ENCODE data around the gene NCK2. TPM values are rescaled to one million over a fixed set of nuclear protein-coding genes. Genes with fewer than 3 reads are reported as not detected.

Gene NCK2
- total and polyA plus RNA-seq, 2 of the 13 experiments (the other 11 are each of a cell fraction or from before 2014, with no cell fraction given): 14.8 to 23.5 TPM

GRCh38 chr2:105932582-105932981, 187.9 kb downstream of the NCK2 start:
- ChIA-PET CTCF (ENCODE audit: low intra/inter-chr PET ratio, low total read pairs) (no interaction called here), POLR2A (no interaction called here)
- DNase-seq (ENCODE audit: low spot score): no peak
- intact Hi-C loops (cut with micrococcal nuclease; ENCODE audit: unreplicated experiment) (no loop called here), in situ Hi-C loops (cut with HindIII; ENCODE audit: extremely low pct_ligation_motif_present, low pct_unique_long_range_greater_than_20kb) (no loop called here)
- no peaks in the 10 kb centered on the region for H3K36me3 ChIP-seq (replicated peaks in 1 of 2; ENCODE audit: control insufficient read depth in 1 of 2, insufficient read depth in 2 of 2, low read length in 2 of 2)
- TF ChIP-seq HNRNPH1 (optimal IDR thresholded peaks at IDR 0.05; ENCODE audit: low read depth, low read length) (no peak), ZNF280B (CRISPR knock-in tag; IDR thresholded peaks at IDR 0.05; ENCODE audit: borderline replicate concordance) (no peak)
- no peaks in the 10 kb centered on the region for H4K20me1 ChIP-seq (ENCODE audit: insufficient read depth, low read length)
- H3K9ac ChIP-seq (ENCODE audit: insufficient read depth, low read depth, low read length): no peak overlapping the region
- H3K4me3 ChIP-seq (replicated peaks in 1 of 3; ENCODE audit: insufficient read depth in 1 of 3, low read depth in 2 of 3, low read length in 3 of 3): no peak overlapping the region
- FAIRE-seq: no peak
- H3K9me3 ChIP-seq (ENCODE audit: low read length): no peaks in the 10 kb centered on the region
- H2AFZ ChIP-seq (ENCODE audit: low read length): no peak overlapping the region
- ATAC-seq: no peak
- no peak overlapping the region for H3K27ac ChIP-seq (ENCODE audit: extremely low read length, insufficient read depth, low read length)
- BruUV-seq (replicated peaks): no TSS peak
- 77% methylated on average over 5 of the region's 5 CpGs for WGBS (ENCODE audit: low lambda C conversion rate)
- no peak overlapping the region for H3K4me2 ChIP-seq (ENCODE audit: low read depth, low read length)
- H3K27me3 ChIP-seq (ENCODE audit: control insufficient read depth in 1 of 2, insufficient read depth in 2 of 2, low read length in 2 of 2): no peaks in the 10 kb centered on the region
- H3K79me2 ChIP-seq (ENCODE audit: insufficient read depth, low read length): no peaks in the 10 kb centered on the region
- H3K4me1 ChIP-seq (ENCODE audit: insufficient read depth, low read length): peaks cover 43% of the 10 kb centered on the region

- Histone ChIP-seq H3K9me3 (ENCODE audit: low read length) (no peaks in the 10 kb centered on the region), H3K79me2 (ENCODE audit: insufficient read depth, low read length) (no peaks in the 10 kb centered on the region), H3K4me2 (ENCODE audit: low read depth, low read length) (no peak overlapping the region; the same call in 1 of the 2 replicates), H3K36me3 (replicated peaks in 1 of 2; ENCODE audit: control insufficient read depth in 1 of 2, insufficient read depth in 2 of 2, low read length in 2 of 2) (no peaks in the 10 kb centered on the region), H3K27me3 (ENCODE audit: control insufficient read depth in 1 of 2, insufficient read depth in 2 of 2, low read length in 2 of 2) (no peaks in the 10 kb centered on the region), H3K27ac (ENCODE audit: extremely low read length, insufficient read depth, low read length) (no peak overlapping the region), H3K4me3 (replicated peaks in 1 of 3; ENCODE audit: insufficient read depth in 1 of 3, low read depth in 2 of 3, low read length in 3 of 3) (no peak overlapping the region), H3K4me1 (ENCODE audit: insufficient read depth, low read length) (peaks cover 46% of the 10 kb centered on the region), H3K9ac (ENCODE audit: insufficient read depth, low read depth, low read length) (no peak overlapping the region), H4K20me1 (ENCODE audit: insufficient read depth, low read length) (no peaks in the 10 kb centered on the region), H2AFZ (ENCODE audit: low read length) (no peak overlapping the region)
- intact Hi-C loops (cut with micrococcal nuclease; ENCODE audit: unreplicated experiment): loop anchor here (1.0 kb wide), 1 partner anchor 15 kb away; no protein-coding TSS in a partner anchor
- 75% methylated on average over 4 of the region's 4 CpGs for WGBS (ENCODE audit: low lambda C conversion rate)
- DNase-seq (ENCODE audit: low spot score): no peak
- ChIA-PET POLR2A (interaction anchor here (2.0 kb wide), 1 partner anchor 14 kb away, joined by 10 read pairs; no protein-coding TSS in a partner anchor), CTCF (ENCODE audit: low intra/inter-chr PET ratio, low total read pairs) (no interaction called here)
- no peak for ATAC-seq
- BruUV-seq (replicated peaks): no TSS peak
- FAIRE-seq: no peak
- in situ Hi-C loops (cut with HindIII; ENCODE audit: extremely low pct_ligation_motif_present, low pct_unique_long_range_greater_than_20kb): no loop called here
- TF ChIP-seq KLF6 (CRISPR knock-in tag; IDR thresholded peaks at IDR 0.05): no peak
- TF ChIP-seq ZNF567 (CRISPR knock-in tag; IDR thresholded peaks at IDR 0.05; ENCODE audit: borderline replicate concordance): no peak
- 0 out of 2 replicates have a peak, but pooled peaks have one; percentile 1 for TF ChIP-seq ZFX (CRISPR knock-in tag; IDR thresholded peaks at IDR 0.05; ENCODE audit: low read depth)
- TF ChIP-seq NFKB2 (CRISPR knock-in tag; IDR thresholded peaks at IDR 0.05; ENCODE audit: borderline replicate concordance): no peak
- no peak for TF ChIP-seq XBP1 (CRISPR knock-in tag; IDR thresholded peaks at IDR 0.05)
These were observed 189.2 kb downstream of the NCK2 start for GRCh38 chr2:105933906-105934305.

All from HepG2 (cell line).